Keratinocyte (primary cell): ENCODE results near the gene HCFC1R1. TPM values are rescaled to one million over a fixed set of nuclear protein-coding genes. Genes with fewer than 3 reads are reported as not detected.

Experiments
- DNase-seq: peaks from one replicate; pipeline ENCODE4 v3.0.0-alpha.2; 2011; ENCODE audit warnings: low read depth, missing footprints, low spot score
- FAIRE-seq: peaks from 2 replicates; lab custom pipeline; 2011; peaks lifted over from hg19 to GRCh38; lab: Jason Lieb, UNC
- H2AFZ ChIP-seq: 2 replicates; pipeline ENCODE4 v1.6.0; 2012; ENCODE audit warnings: low read length, control low read depth, inconsistent platforms; ENCODE audit not compliant: control insufficient read depth
- H3K27ac ChIP-seq: 2 replicates; pipeline ENCODE4 v1.5.1; 2011; ENCODE audit warnings: low read length; ENCODE audit not compliant: control insufficient read depth, insufficient read depth
- H3K27me3 ChIP-seq: 3 replicates; pipeline ENCODE4 v1.6.0; 2011; ENCODE audit warnings: low read length; ENCODE audit not compliant: control insufficient read depth, insufficient read depth; ENCODE audit errors: extremely low read depth
- H3K36me3 ChIP-seq, 2 experiments: 2 replicates in 1 of 2; 3 replicates in 1 of 2; pipeline ENCODE4 v1.5.1; 2011; ENCODE audit warnings: low read length in 2 of 2, mild to moderate bottlenecking in 1 of 2; ENCODE audit not compliant: control insufficient read depth in 2 of 2, insufficient read depth in 2 of 2; ENCODE audit errors: extremely low read depth in 1 of 2
- H3K4me1 ChIP-seq: 3 replicates; pipeline ENCODE4 v1.5.1; 2011; ENCODE audit warnings: low read length; ENCODE audit not compliant: control insufficient read depth, insufficient read depth; ENCODE audit errors: extremely low read depth
- H3K4me2 ChIP-seq: 3 replicates; pipeline ENCODE4 v1.6.0; 2011; ENCODE audit warnings: low read depth, low read length; ENCODE audit not compliant: control insufficient read depth, insufficient read depth; ENCODE audit errors: extremely low read depth
- H3K4me3 ChIP-seq, 3 experiments: fragments of 200-600 bp in 1 of 3; sonication (generic) in 1 of 3; 2 replicates in 2 of 3; 3 replicates in 1 of 3; pipeline ENCODE4 v1.5.1; 2011 to 2016; ENCODE audit warnings: low read length in 3 of 3, mild to moderate bottlenecking in 3 of 3, control low read depth in 2 of 3, inconsistent platforms in 1 of 3, low read depth in 1 of 3, mixed read lengths in 1 of 3, mixed run types in 1 of 3, moderate library complexity in 1 of 3; ENCODE audit not compliant: control insufficient read depth in 2 of 3, insufficient read depth in 2 of 3; ENCODE audit errors: extremely low read depth in 1 of 3
- H3K79me2 ChIP-seq: 2 replicates; pipeline ENCODE4 v1.6.0; 2012; ENCODE audit warnings: low read length; ENCODE audit not compliant: control insufficient read depth, insufficient read depth
- H3K9ac ChIP-seq: 3 replicates; pipeline ENCODE4 v1.6.0; 2011; ENCODE audit warnings: low read length; ENCODE audit not compliant: control insufficient read depth, insufficient read depth; ENCODE audit errors: extremely low read depth
- H3K9me1 ChIP-seq: 3 replicates; pipeline ENCODE4 v1.6.0; 2011; ENCODE audit warnings: low read length; ENCODE audit not compliant: control insufficient read depth, insufficient read depth; ENCODE audit errors: extremely low read depth
- H3K9me3 ChIP-seq: 2 replicates; pipeline ENCODE4 v1.5.1; 2012; ENCODE audit warnings: low read depth, low read length; ENCODE audit not compliant: control insufficient read depth
- H4K20me1 ChIP-seq: 3 replicates; pipeline ENCODE4 v1.6.0; 2011; ENCODE audit warnings: low read length; ENCODE audit not compliant: control insufficient read depth, insufficient read depth; ENCODE audit errors: extremely low read depth
- EZH2 ChIP-seq: IDR thresholded peaks from one replicate; pipeline ENCODE4 v1.6.1; 2012; ENCODE audit warnings: inconsistent platforms, mild to moderate bottlenecking, low read length, moderate library complexity
- dilution Hi-C: fragments of 300-500 bp; cut with MboI; formaldehyde crosslinking; loops from one replicate; pipeline ENCODE4 v1.7.0; 2020; ENCODE audit warnings: low sequenced_read_pairs; ENCODE audit not compliant: extremely low pct_ligation_motif_present
- polyA plus RNA-seq, 5 experiments: library from polyadenylated mRNA; depleted of rRNA in 3 of 5; stranded (reverse) in 3 of 5; stranded (forward) in 1 of 5; unstranded in 1 of 5; fragments of >200 nt; gene quantifications; 1 replicate in 1 of 5; 2 replicates in 3 of 5; 3 replicates in 1 of 5; pipeline versions ENCODE4 v1.2.1 to v1.2.3, GENCODE V29; 2011 to 2012; ENCODE audit warnings: missing spikeins in 2 of 5, low read depth in 1 of 5, low replicate concordance in 1 of 5
- TF ChIP-seq, protein P1 (sequence below), 3 experiments: IDR thresholded peaks in 1 of 3; conservative IDR thresholded peaks in 1 of 3; optimal IDR thresholded peaks in 1 of 3; 2 replicates in 2 of 3; 3 replicates in 1 of 3; pipeline versions ENCODE3 to v1.5.1; 2011; ENCODE audit warnings: low read length in 3 of 3, mild to moderate bottlenecking in 3 of 3, moderate library complexity in 2 of 3, control low read depth in 1 of 3, inconsistent platforms in 1 of 3; ENCODE audit not compliant: insufficient read depth in 2 of 3; ENCODE audit errors: extremely low read depth in 1 of 3

Gene HCFC1R1
- polyA plus RNA-seq, 1 donor (not counting 4 experiments of a cell fraction or from before 2014, with no cell fraction given): 13.0 TPM

DNA sequence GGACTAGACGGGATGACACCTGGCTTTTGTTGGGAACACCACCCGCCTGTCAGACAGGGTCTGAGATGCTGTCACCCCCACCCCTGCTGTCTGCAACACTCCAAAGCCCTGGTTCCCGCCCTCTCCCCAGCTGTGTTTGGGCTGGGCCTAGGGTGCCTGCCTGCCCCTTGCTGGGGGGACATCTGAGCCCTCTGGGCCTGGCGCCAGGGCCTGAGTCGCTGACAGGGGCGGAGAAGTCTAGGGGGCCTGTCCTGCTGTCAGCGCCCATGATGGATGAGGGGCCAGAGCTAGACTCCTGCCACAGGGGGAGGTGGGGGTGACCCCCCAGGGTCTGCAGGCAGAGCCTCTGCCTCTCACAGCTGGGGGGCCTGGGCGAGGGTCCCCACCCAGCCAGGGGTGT lies 35.9 kb downstream of the HCFC1R1 start:
- Histone ChIP-seq H2AFZ (no peak overlapping the region), H3K4me1 (peaks cover 34% of the 10 kb centered on the region), H3K4me2 (no peak overlapping the region), H3K36me3 (no peaks in the 10 kb centered on the region), H4K20me1 (no peaks in the 10 kb centered on the region), H3K79me2 (no peaks in the 10 kb centered on the region), H3K4me3 (no peak overlapping the region), H3K9ac (no peak overlapping the region), H3K9me1 (no peaks in the 10 kb centered on the region), H3K27ac (no peak overlapping the region), H3K9me3 (no peaks in the 10 kb centered on the region), H3K27me3 (no peaks in the 10 kb centered on the region)
- FAIRE-seq: no peak
- DNase-seq: no peak
- dilution Hi-C loops: no loop called here
- TF ChIP-seq EZH2: no peak
- TF ChIP-seq, protein P1, sequence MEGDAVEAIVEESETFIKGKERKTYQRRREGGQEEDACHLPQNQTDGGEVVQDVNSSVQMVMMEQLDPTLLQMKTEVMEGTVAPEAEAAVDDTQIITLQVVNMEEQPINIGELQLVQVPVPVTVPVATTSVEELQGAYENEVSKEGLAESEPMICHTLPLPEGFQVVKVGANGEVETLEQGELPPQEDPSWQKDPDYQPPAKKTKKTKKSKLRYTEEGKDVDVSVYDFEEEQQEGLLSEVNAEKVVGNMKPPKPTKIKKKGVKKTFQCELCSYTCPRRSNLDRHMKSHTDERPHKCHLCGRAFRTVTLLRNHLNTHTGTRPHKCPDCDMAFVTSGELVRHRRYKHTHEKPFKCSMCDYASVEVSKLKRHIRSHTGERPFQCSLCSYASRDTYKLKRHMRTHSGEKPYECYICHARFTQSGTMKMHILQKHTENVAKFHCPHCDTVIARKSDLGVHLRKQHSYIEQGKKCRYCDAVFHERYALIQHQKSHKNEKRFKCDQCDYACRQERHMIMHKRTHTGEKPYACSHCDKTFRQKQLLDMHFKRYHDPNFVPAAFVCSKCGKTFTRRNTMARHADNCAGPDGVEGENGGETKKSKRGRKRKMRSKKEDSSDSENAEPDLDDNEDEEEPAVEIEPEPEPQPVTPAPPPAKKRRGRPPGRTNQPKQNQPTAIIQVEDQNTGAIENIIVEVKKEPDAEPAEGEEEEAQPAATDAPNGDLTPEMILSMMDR (optimal IDR thresholded peaks at IDR 0.05 in 1 of 3, IDR thresholded peaks at IDR 0.05 in 1 of 3, conservative IDR thresholded peaks at IDR 0.05 in 1 of 3; ENCODE audit: extremely low read depth in 1 of 3, insufficient read depth in 2 of 3, low read length in 3 of 3): no peak

DNA sequence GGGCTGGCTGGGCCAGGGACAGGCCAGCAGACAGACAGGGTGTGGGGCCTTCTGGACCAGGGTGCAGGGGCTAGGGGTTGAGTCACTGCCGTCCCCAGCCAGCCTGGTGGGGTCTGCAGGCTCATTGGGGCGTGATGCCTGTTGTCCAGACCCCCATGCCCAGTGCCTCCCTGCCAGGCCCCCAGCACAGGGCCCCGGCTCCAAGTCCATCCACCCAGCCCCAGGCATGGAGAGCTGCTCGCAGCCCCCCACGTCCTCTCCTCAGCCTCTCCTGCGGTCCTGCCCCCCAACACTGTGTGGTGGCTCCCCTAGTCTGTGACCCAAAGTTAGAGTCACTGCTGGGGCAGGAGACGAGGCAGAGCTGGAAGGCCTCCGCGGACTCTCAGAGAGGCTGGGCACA lies 36.5 kb downstream of the HCFC1R1 start:
- no peak for TF ChIP-seq EZH2
- TF ChIP-seq, protein P1 (optimal IDR thresholded peaks at IDR 0.05 in 1 of 3, IDR thresholded peaks at IDR 0.05 in 1 of 3, conservative IDR thresholded peaks at IDR 0.05 in 1 of 3; ENCODE audit: extremely low read depth in 1 of 3, insufficient read depth in 2 of 3, low read length in 3 of 3): no peak
- no peak overlapping the region for H3K27ac ChIP-seq
- no peaks in the 10 kb centered on the region for H3K36me3 ChIP-seq
- H3K4me3 ChIP-seq: no peak overlapping the region
- H3K4me2 ChIP-seq: no peak overlapping the region
- FAIRE-seq (no peak), DNase-seq (no peak)
- H3K9me3 ChIP-seq: no peaks in the 10 kb centered on the region
- peaks cover 29% of the 10 kb centered on the region for H3K4me1 ChIP-seq
- no peaks in the 10 kb centered on the region for H4K20me1 ChIP-seq
- H2AFZ ChIP-seq: no peak overlapping the region
- no peaks in the 10 kb centered on the region for H3K79me2 ChIP-seq
- no peaks in the 10 kb centered on the region for H3K27me3 ChIP-seq
- H3K9ac ChIP-seq: no peak overlapping the region
- no peaks in the 10 kb centered on the region for H3K9me1 ChIP-seq
- dilution Hi-C loops: no loop called here
